Endothelial cell of umbilical vein (primary cell): ENCODE measurements around the gene KLHL13. TPM values are rescaled to one million over a fixed set of nuclear protein-coding genes. Genes with fewer than 3 reads are reported as not detected.

Experiments used
- BruUV-seq: library from RNA; stranded (reverse); fragments of 400-500 nt; replicated peaks from 2 replicates; lab custom pipeline; 2021; lab: Mats Ljungman, UMichigan
- CTCF ChIA-PET: fragments of 300-600, 350-600 bp; sonication (Branson Sonifier 250); formaldehyde crosslinking; loops from one replicate; lab custom pipeline; 2021; ENCODE audit warnings: antibody characterized with exemption, inconsistent platforms; lab: Charles Lee
- POLR2A ChIA-PET: fragments of 300-600, 350-600 bp; sonication (Branson Sonifier 250); formaldehyde crosslinking; loops from one replicate; lab custom pipeline; 2021; ENCODE audit warnings: antibody characterized with exemption, inconsistent platforms; lab: Charles Lee
- DNase-seq: peaks from one replicate; pipeline ENCODE4 v3.0.0-alpha.2; 2011; ENCODE audit warnings: low read depth, low spot score
- FAIRE-seq: peaks from 2 replicates; lab custom pipeline; 2011; peaks lifted over from hg19 to GRCh38; lab: Jason Lieb, UNC
- H2AFZ ChIP-seq: 2 replicates; pipeline ENCODE4 v1.6.0; 2012; ENCODE audit warnings: low read depth, low read length, control low read depth, inconsistent platforms
- H3K27ac ChIP-seq: 2 replicates; pipeline ENCODE4 v1.5.1; 2011; ENCODE audit warnings: low read depth, mild to moderate bottlenecking, control low read depth, low read length, moderate library complexity; ENCODE audit not compliant: insufficient read depth
- H3K27me3 ChIP-seq, 2 experiments: 2 replicates each; pipeline versions ENCODE4 v1.6.0 to v1.6.1; 2011; ENCODE audit warnings: low read length in 2 of 2, mixed read lengths in 1 of 2; ENCODE audit not compliant: control insufficient read depth in 2 of 2, insufficient read depth in 2 of 2
- H3K36me3 ChIP-seq, 2 experiments: 2 replicates in 1 of 2; 3 replicates in 1 of 2; pipeline ENCODE4 v1.5.1; 2011; ENCODE audit warnings: low read length in 2 of 2, mild to moderate bottlenecking in 1 of 2, moderate library complexity in 1 of 2; ENCODE audit not compliant: control insufficient read depth in 2 of 2, insufficient read depth in 2 of 2; ENCODE audit errors: extremely low read depth in 1 of 2
- H3K4me1 ChIP-seq: 3 replicates; pipeline ENCODE4 v1.5.1; 2011; ENCODE audit warnings: mild to moderate bottlenecking, low read length; ENCODE audit not compliant: control insufficient read depth, insufficient read depth; ENCODE audit errors: extremely low read depth
- H3K4me2 ChIP-seq: 2 replicates; pipeline ENCODE4 v1.6.1; 2011; ENCODE audit warnings: low read length, control low read depth, mixed read lengths; ENCODE audit not compliant: insufficient read depth
- H3K4me3 ChIP-seq, 3 experiments: fragments of 200-600 bp in 1 of 3; sonication (generic), shearing (Covaris generic) in 1 of 3; replicated peaks in 1 of 3; 2 replicates each; pipeline ENCODE4 v1.5.1; 2011 to 2016; ENCODE audit warnings: control low read depth in 3 of 3, low read length in 3 of 3, mild to moderate bottlenecking in 2 of 3, inconsistent platforms in 1 of 3, low read depth in 1 of 3, moderate library complexity in 1 of 3; ENCODE audit not compliant: insufficient read depth in 1 of 3
- H3K79me2 ChIP-seq: 2 replicates; pipeline ENCODE4 v1.6.0; 2012; ENCODE audit warnings: low read length, inconsistent platforms; ENCODE audit not compliant: control insufficient read depth, insufficient read depth
- H3K9ac ChIP-seq: replicated peaks from 2 replicates; pipeline ENCODE3; 2011; ENCODE audit warnings: low read length, control low read depth; ENCODE audit not compliant: insufficient read depth; ENCODE audit errors: extremely low read depth
- H3K9me1 ChIP-seq: replicated peaks from 3 replicates; pipeline ENCODE4 v1.6.0; 2011; ENCODE audit warnings: mild to moderate bottlenecking, low read length; ENCODE audit not compliant: control insufficient read depth, insufficient read depth; ENCODE audit errors: extremely low read depth
- H3K9me3 ChIP-seq: replicated peaks from 2 replicates; pipeline ENCODE4 v1.5.1; 2012; ENCODE audit warnings: low read length, inconsistent platforms; ENCODE audit not compliant: control insufficient read depth, insufficient read depth
- H4K20me1 ChIP-seq: replicated peaks from 2 replicates; pipeline ENCODE3; 2011; ENCODE audit warnings: mild to moderate bottlenecking, low read length; ENCODE audit not compliant: control insufficient read depth, insufficient read depth; ENCODE audit errors: extremely low read depth
- CTCF ChIP-seq, 2 donors: IDR thresholded peaks; 1 replicate in 1 of 2; 2 replicates in 1 of 2; pipeline ENCODE4 v1.5.1; 2011; ENCODE audit warnings: low read length in 2 of 2, mild to moderate bottlenecking in 2 of 2, moderate library complexity in 2 of 2, control low read depth in 1 of 2, inconsistent platforms in 1 of 2, low read depth in 1 of 2; ENCODE audit not compliant: insufficient read depth in 1 of 2; ENCODE audit errors: extremely low read depth in 1 of 2
- EZH2 ChIP-seq: IDR thresholded peaks from 2 replicates; pipeline ENCODE4 v1.6.1; 2012; ENCODE audit warnings: borderline replicate concordance, low read depth, mild to moderate bottlenecking, moderate library complexity, low read length, inconsistent platforms; ENCODE audit not compliant: severe bottlenecking
- FOS ChIP-seq: IDR thresholded peaks from 2 replicates; pipeline ENCODE4 v1.6.1; 2011; ENCODE audit warnings: mild to moderate bottlenecking, low read length, moderate library complexity, borderline replicate concordance; ENCODE audit not compliant: insufficient read depth
- GATA2 ChIP-seq: IDR thresholded peaks from 2 replicates; pipeline ENCODE4 v1.7.0; 2011; ENCODE audit warnings: low read depth, mild to moderate bottlenecking, moderate library complexity, mixed read lengths, low read length; ENCODE audit not compliant: insufficient read length, insufficient read depth
- JUN ChIP-seq: IDR thresholded peaks from 2 replicates; pipeline ENCODE4 v1.6.1; 2011; ENCODE audit warnings: borderline replicate concordance, low read depth; ENCODE audit not compliant: insufficient read length, insufficient read depth
- MYC ChIP-seq: IDR thresholded peaks from one replicate; pipeline ENCODE4 v1.6.1; 2011; ENCODE audit warnings: mild to moderate bottlenecking, low read depth, low read length
- POLR2A ChIP-seq: IDR thresholded peaks from 2 replicates; pipeline ENCODE4 v1.6.1; 2012; ENCODE audit warnings: low read depth, mild to moderate bottlenecking, control low read depth, low read length
- POLR2AphosphoS5 ChIP-seq: IDR thresholded peaks from 2 replicates; pipeline ENCODE4 v1.6.1; 2012; ENCODE audit warnings: low read depth, mild to moderate bottlenecking, control low read depth, low read length, moderate library complexity; ENCODE audit not compliant: insufficient read depth
- dilution Hi-C: fragments of 300-500 bp; cut with MboI; formaldehyde crosslinking; loops from one replicate; pipeline ENCODE4 v1.15.0; 2019; ENCODE audit warnings: low sequenced_read_pairs; ENCODE audit not compliant: extremely low pct_ligation_motif_present
- intact Hi-C: fragments of 100-400 bp; cut with micrococcal nuclease; formaldehyde crosslinking; loops from one replicate; pipeline ENCODE4 v1.10.0; 2022
- polyA plus RNA-seq, 4 experiments: library from polyadenylated mRNA; depleted of rRNA in 3 of 4; stranded (reverse) in 3 of 4; unstranded in 1 of 4; fragments of >200 nt; gene quantifications; 2 replicates each; pipeline versions ENCODE4 v1.2.1 to v1.2.3, GENCODE V29; 2011 to 2012; ENCODE audit warnings: missing spikeins in 1 of 4
- total RNA-seq: library from RNA; stranded (reverse); gene quantifications from 2 replicates; pipeline ENCODE4 v1.2.3, GENCODE V29; 2021
- TF ChIP-seq, protein P1 (sequence below): IDR thresholded peaks from 2 replicates; pipeline ENCODE4 v1.6.1; 2011; ENCODE audit not compliant: insufficient read depth, insufficient read length

Gene KLHL13
- total and polyA plus RNA-seq, 2 donors (not counting 3 experiments of a cell fraction or from before 2014, with no cell fraction given), result 15.3 to 18.2 TPM

- Histone ChIP-seq H3K27ac (no peak overlapping the region), H2AFZ (no peak overlapping the region), H3K36me3 (no peaks in the 10 kb centered on the region), H3K4me3 (no peak overlapping the region), H4K20me1 (no peaks in the 10 kb centered on the region), H3K4me2 (no peak overlapping the region), H3K4me1 (no peaks in the 10 kb centered on the region), H3K79me2 (no peaks in the 10 kb centered on the region), H3K9me1 (no peaks in the 10 kb centered on the region), H3K27me3 (no peaks in the 10 kb centered on the region), H3K9ac (no peak overlapping the region), H3K9me3 (no peaks in the 10 kb centered on the region)
- dilution Hi-C loops, result no loop called here
- TF ChIP-seq POLR2A (no peak), CTCF (IDR thresholded peaks at IDR 0.05; ENCODE audit: extremely low read depth in 1 of 2, insufficient read depth in 1 of 2, low read depth in 1 of 2, low read length in 2 of 2) (no peak), JUN (no peak)
- TF ChIP-seq, protein P1, sequence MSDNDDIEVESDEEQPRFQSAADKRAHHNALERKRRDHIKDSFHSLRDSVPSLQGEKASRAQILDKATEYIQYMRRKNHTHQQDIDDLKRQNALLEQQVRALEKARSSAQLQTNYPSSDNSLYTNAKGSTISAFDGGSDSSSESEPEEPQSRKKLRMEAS, result no peak
- POLR2A ChIA-PET, result no interaction called here
- CTCF ChIA-PET, result no interaction called here
- BruUV-seq, result no TSS peak
- intact Hi-C loops, result no loop called here
- no peak for DNase-seq
- no peak for FAIRE-seq
These were observed 244.8 kb downstream of the KLHL13 start for GRCh38 chrX:117871796-117872195.

- dilution Hi-C loops, result no loop called here
- Histone ChIP-seq H2AFZ (no peak overlapping the region), H3K27me3 (no peaks in the 10 kb centered on the region), H4K20me1 (no peaks in the 10 kb centered on the region), H3K9me1 (no peaks in the 10 kb centered on the region), H3K4me2 (no peak overlapping the region), H3K4me3 (no peak overlapping the region), H3K9me3 (no peaks in the 10 kb centered on the region), H3K79me2 (no peaks in the 10 kb centered on the region), H3K9ac (no peak overlapping the region), H3K36me3 (no peaks in the 10 kb centered on the region), H3K27ac (no peak overlapping the region), H3K4me1 (no peaks in the 10 kb centered on the region)
- DNase-seq (no peak), FAIRE-seq (no peak)
- ChIA-PET POLR2A (no interaction called here), CTCF (no interaction called here)
- BruUV-seq, result no TSS peak
- intact Hi-C loops, result no loop called here
- no peak for TF ChIP-seq JUN
- no peak for TF ChIP-seq POLR2A
- no peak for TF ChIP-seq EZH2
- TF ChIP-seq, protein P1, result no peak
- no peak for TF ChIP-seq MYC
- TF ChIP-seq CTCF (IDR thresholded peaks at IDR 0.05; ENCODE audit: extremely low read depth in 1 of 2, insufficient read depth in 1 of 2, low read depth in 1 of 2, low read length in 2 of 2), result no peak
- TF ChIP-seq GATA2, result no peak
- TF ChIP-seq POLR2AphosphoS5, result no peak
- TF ChIP-seq FOS, result no peak
These were observed 256.1 kb downstream of the KLHL13 start for GRCh38 chrX:117860517-117860916.
